Spleen (tissue), 11 donors: ENCODE measurements around the gene TCF19. TPM values are rescaled to one million over a fixed set of nuclear protein-coding genes. Genes with fewer than 3 reads are reported as not detected.

Source experiments
- DNase-seq: peaks from one replicate; pipeline ENCODE4 v3.0.0-alpha.2; 2020
- H3K27ac ChIP-seq, 8 donors: fragments of 200-600 bp; sonication (generic) in 7 of 8; 1 replicate in 4 of 8; 2 replicates in 4 of 8; pipeline versions ENCODE4 v1.5.0 to v1.8.0; 2016 to 2021; ENCODE audit warnings: inconsistent platforms in 4 of 8, mild to moderate bottlenecking in 4 of 8, moderate library complexity in 1 of 8
- H3K27me3 ChIP-seq, 7 donors: fragments of 200-600 bp; sonication (generic) in 6 of 7; replicated peaks in 1 of 7; 1 replicate in 4 of 7; 2 replicates in 3 of 7; pipeline versions ENCODE4 v1.5.0 to v1.8.0; 2016 to 2021; ENCODE audit warnings: inconsistent platforms in 3 of 7, mild to moderate bottlenecking in 1 of 7
- H3K36me3 ChIP-seq, 6 donors: fragments of 200-600 bp; sonication (generic) in 5 of 6; 1 replicate in 4 of 6; 2 replicates in 2 of 6; pipeline versions ENCODE4 v1.5.0 to v1.8.0; 2016 to 2021; ENCODE audit warnings: inconsistent platforms in 2 of 6
- H3K4me1 ChIP-seq, 6 donors: fragments of 200-600 bp; sonication (generic) in 5 of 6; 1 replicate in 3 of 6; 2 replicates in 3 of 6; pipeline versions ENCODE4 v1.5.0 to v1.8.0; 2016 to 2021; ENCODE audit warnings: inconsistent platforms in 3 of 6
- H3K4me3 ChIP-seq, 8 donors: fragments of 200-600 bp; sonication (generic) in 7 of 8; 1 replicate in 4 of 8; 2 replicates in 4 of 8; pipeline versions ENCODE4 v1.5.0 to v1.8.0; 2016 to 2021; ENCODE audit warnings: inconsistent platforms in 4 of 8, mild to moderate bottlenecking in 4 of 8, moderate library complexity in 2 of 8
- H3K9me3 ChIP-seq, 8 donors: fragments of 200-600 bp; sonication (generic) in 7 of 8; 1 replicate in 4 of 8; 2 replicates in 4 of 8; pipeline versions ENCODE4 v1.5.0 to v1.8.0; 2016 to 2021; ENCODE audit warnings: inconsistent platforms in 4 of 8
- POLR2A ChIP-seq, 3 donors: fragments of 450-650 bp; IDR thresholded peaks; one replicate each; pipeline ENCODE4 v1.5.1; 2017; ENCODE audit warnings: antibody characterized with exemption in 3 of 3, mild to moderate bottlenecking in 1 of 3
- POLR2AphosphoS5 ChIP-seq, 3 donors: sonication (generic); formaldehyde crosslinking; IDR thresholded peaks; one replicate each; pipeline ENCODE4 v1.5.1; 2017; ENCODE audit warnings: antibody characterized with exemption in 3 of 3
- WGBS, 5 donors: extraction: QIAGEN DNeasy Blood & Tissue Kit in 3 of 5; methylation state at CpG; one replicate each; pipeline versions ENCODE4 v1.1.5 to v1.1.7; 2013 to 2018; 5-methylcytosine and 5-hydroxymethylcytosine counted together
- intact Hi-C: fragments of 100-400 bp; cut with DNase I; formaldehyde crosslinking; loops from one replicate; pipeline ENCODE4 v1.15.0; 2023; ENCODE audit warnings: low total_unique reads
- polyA plus RNA-seq, 3 donors: library from polyadenylated mRNA; stranded (reverse); fragments of 200-250 nt; gene quantifications; one replicate each; pipeline ENCODE4 v1.2.1, GENCODE V29; 2013
- total RNA-seq, 7 donors: library from RNA; depleted of rRNA in 3 of 7; stranded (reverse); fragments of >200 nt in 3 of 7; fragmentation: NEBNext Ultra II Directional in 4 of 7; extraction: Animal tissue kit (Norgen Biotek cat#: 25700) in 4 of 7; gene quantifications; one replicate each; pipeline versions ENCODE4 v1.1.0 to v1.2.1, GENCODE V29; 2016 to 2021
- TF ChIP-seq, protein P1 (sequence below), 11 experiments: fragments of 200-600 bp in 7 of 11; fragments of 450-650 bp in 4 of 11; sonication (generic) in 4 of 11; IDR thresholded peaks in 8 of 11; conservative IDR thresholded peaks in 3 of 11; 1 replicate in 7 of 11; 2 replicates in 4 of 11; pipeline versions ENCODE4 v1.4.0 to v1.8.0; 2016 to 2021; ENCODE audit warnings: antibody characterized with exemption in 11 of 11, inconsistent platforms in 4 of 11, mild to moderate bottlenecking in 1 of 11
- donor health status: healthy with polysubstance abuse.
- donor health status: DM: no; HTN: no; CAD: no; lungs with moderate emphysema.
- donor health status: DM: no; HTN: no; CAD: no.
- donor health status: Bipolar disorder and iron deficiency.
- donor health status: healthy.
- donor health status: DM: no; HTN: no; CAD: no.
- donor health status: DM: yes; HTN: yes; CAD: no.

TCF19 gene
- total and polyA plus RNA-seq, 10 donors = 6.2 to 12.6 (median 9.3) TPM

- Histone ChIP-seq H3K27me3 (no peaks in the 10 kb centered on the region), H3K36me3 (peaks cover 0 to 7% (median 0%) of the 10 kb centered on the region in 6 donors), H3K4me3 (no peak overlapping the region), H3K27ac (no peak overlapping the region), H3K9me3 (no peaks in the 10 kb centered on the region), H3K4me1 (no peaks in the 10 kb centered on the region)
- DNase-seq = no peak
- intact Hi-C loops = no loop called here
- 58 to 74% (median 72%) methylated on average over 14 to 16 of the region's 16 CpGs for WGBS, 5 donors
- no peak for TF ChIP-seq POLR2A (IDR thresholded peaks at IDR 0.05)
- TF ChIP-seq, protein P1, sequence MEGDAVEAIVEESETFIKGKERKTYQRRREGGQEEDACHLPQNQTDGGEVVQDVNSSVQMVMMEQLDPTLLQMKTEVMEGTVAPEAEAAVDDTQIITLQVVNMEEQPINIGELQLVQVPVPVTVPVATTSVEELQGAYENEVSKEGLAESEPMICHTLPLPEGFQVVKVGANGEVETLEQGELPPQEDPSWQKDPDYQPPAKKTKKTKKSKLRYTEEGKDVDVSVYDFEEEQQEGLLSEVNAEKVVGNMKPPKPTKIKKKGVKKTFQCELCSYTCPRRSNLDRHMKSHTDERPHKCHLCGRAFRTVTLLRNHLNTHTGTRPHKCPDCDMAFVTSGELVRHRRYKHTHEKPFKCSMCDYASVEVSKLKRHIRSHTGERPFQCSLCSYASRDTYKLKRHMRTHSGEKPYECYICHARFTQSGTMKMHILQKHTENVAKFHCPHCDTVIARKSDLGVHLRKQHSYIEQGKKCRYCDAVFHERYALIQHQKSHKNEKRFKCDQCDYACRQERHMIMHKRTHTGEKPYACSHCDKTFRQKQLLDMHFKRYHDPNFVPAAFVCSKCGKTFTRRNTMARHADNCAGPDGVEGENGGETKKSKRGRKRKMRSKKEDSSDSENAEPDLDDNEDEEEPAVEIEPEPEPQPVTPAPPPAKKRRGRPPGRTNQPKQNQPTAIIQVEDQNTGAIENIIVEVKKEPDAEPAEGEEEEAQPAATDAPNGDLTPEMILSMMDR (IDR thresholded peaks at IDR 0.05 in 8 of 11, conservative IDR thresholded peaks at IDR 0.05 in 3 of 11) = no peak
- TF ChIP-seq POLR2AphosphoS5 (IDR thresholded peaks at IDR 0.05) = no peak
Observed at GRCh38 chr6:31171931-31172905, 13.8 kb downstream of the TCF19 start.

GRCh38 chr6:31172973-31173384 is 14.6 kb downstream of the TCF19 start:
- no peak overlapping the region for H3K27ac ChIP-seq
- no peak overlapping the region for H3K4me3 ChIP-seq
- H3K4me1 ChIP-seq = peaks cover 0 to under 1% (median 0%) of the 10 kb centered on the region in 6 donors
- TF ChIP-seq, protein P1 (IDR thresholded peaks at IDR 0.05 in 8 of 11, conservative IDR thresholded peaks at IDR 0.05 in 3 of 11) = no peak
- TF ChIP-seq POLR2AphosphoS5 (IDR thresholded peaks at IDR 0.05) (no peak), POLR2A (IDR thresholded peaks at IDR 0.05) (no peak)
- 69 to 94% (median 78%) methylated on average over 5 of the region's 5 CpGs for WGBS, 5 donors
- H3K9me3 ChIP-seq = no peaks in the 10 kb centered on the region
- intact Hi-C loops = no loop called here
- no peak for DNase-seq
- H3K36me3 ChIP-seq = peaks cover 0 to 7% (median 0%) of the 10 kb centered on the region in 6 donors
- no peaks in the 10 kb centered on the region for H3K27me3 ChIP-seq

DNA sequence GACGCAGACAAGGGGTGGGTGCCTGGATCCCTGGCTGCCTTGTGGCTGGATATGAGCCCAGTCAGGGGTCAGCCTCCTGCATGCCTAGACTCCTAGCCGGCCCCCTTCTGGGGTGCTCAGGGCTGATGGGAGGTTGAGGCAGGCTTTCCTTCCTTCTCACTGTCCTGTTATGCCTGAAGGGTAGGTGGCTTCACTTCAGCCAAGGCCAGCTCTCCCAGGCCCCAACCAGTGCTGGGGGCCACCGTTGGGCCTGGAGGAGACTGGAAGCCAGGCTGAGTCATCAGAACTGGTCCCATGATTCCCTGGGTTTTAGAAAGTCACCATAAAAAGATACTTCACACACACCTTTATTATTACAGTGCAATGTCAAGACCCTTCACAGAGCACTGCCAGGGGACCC is 15.0 kb downstream of the TCF19 start:
- TF ChIP-seq POLR2AphosphoS5 (IDR thresholded peaks at IDR 0.05) (no peak), POLR2A (IDR thresholded peaks at IDR 0.05) (no peak)
- TF ChIP-seq, protein P1 (IDR thresholded peaks at IDR 0.05 in 8 of 11, conservative IDR thresholded peaks at IDR 0.05 in 3 of 11) = no peak
- 80 to 95% (median 82%) methylated on average over 2 to 3 of the region's 3 CpGs for WGBS, 5 donors

GRCh38 chr6:31174378-31174777 is 16.0 kb downstream of the TCF19 start:
- no peak for DNase-seq
- intact Hi-C loops = no loop called here
- Histone ChIP-seq H3K36me3 (peaks cover 0 to 7% (median 0%) of the 10 kb centered on the region in 6 donors), H3K9me3 (no peaks in the 10 kb centered on the region), H3K4me1 (peaks cover 0 to 14% (median 6%) of the 10 kb centered on the region in 6 donors), H3K4me3 (no peak overlapping the region), H3K27ac (no peak overlapping the region), H3K27me3 (no peaks in the 10 kb centered on the region)
- TF ChIP-seq POLR2AphosphoS5 (IDR thresholded peaks at IDR 0.05) = no peak
- TF ChIP-seq, protein P1 (IDR thresholded peaks at IDR 0.05 in 8 of 11, conservative IDR thresholded peaks at IDR 0.05 in 3 of 11) = no peak
- no peak for TF ChIP-seq POLR2A (IDR thresholded peaks at IDR 0.05)
- WGBS, 5 donors = 80 to 94% (median 86%) methylated on average over 5 of the region's 5 CpGs

More for the DNA sequence above, 15.0 kb downstream of the TCF19 start:
- Histone ChIP-seq H3K4me1 (peaks cover 0 to 4% (median 1%) of the 10 kb centered on the region in 6 donors), H3K27me3 (no peaks in the 10 kb centered on the region), H3K4me3 (no peak overlapping the region), H3K36me3 (peaks cover 0 to 7% (median 0%) of the 10 kb centered on the region in 6 donors), H3K9me3 (no peaks in the 10 kb centered on the region), H3K27ac (no peak overlapping the region)
- intact Hi-C loops = no loop called here
- no peak for DNase-seq
